Adrenal gland (tissue), 12 donors: Measurements from ENCODE around the gene SLC35F1. TPM values are rescaled to one million over a fixed set of nuclear protein-coding genes. Genes with fewer than 3 reads are reported as not detected.

ENCODE experiments used
- DNase-seq, 7 donors: peaks; one replicate each; pipeline ENCODE4 v3.0.0-alpha.2; 2019 to 2020
- H3K27ac ChIP-seq, 5 donors: fragments of 200-600 bp; sonication (generic) in 4 of 5; 1 replicate in 3 of 5; 2 replicates in 2 of 5; pipeline versions ENCODE4 v1.5.1 to v1.8.0; 2016 to 2020; ENCODE audit warnings: mild to moderate bottlenecking in 1 of 5
- H3K27me3 ChIP-seq: fragments of 200-600 bp; 2 replicates; pipeline ENCODE4 v1.8.0; 2021
- H3K36me3 ChIP-seq, 2 donors: fragments of 200-600 bp; replicated peaks in 1 of 2; 1 replicate in 1 of 2; 2 replicates in 1 of 2; pipeline versions ENCODE4 v1.5.1 to v1.8.0; 2018 to 2022
- H3K4me1 ChIP-seq, 2 donors: fragments of 200-600 bp; replicated peaks in 1 of 2; 1 replicate in 1 of 2; 2 replicates in 1 of 2; pipeline versions ENCODE4 v1.5.1 to v1.8.0; 2018 to 2021
- H3K4me3 ChIP-seq, 4 donors: fragments of 200-600 bp; sonication (generic) in 3 of 4; one replicate each; pipeline ENCODE4 v1.5.1; 2016 to 2018
- H3K9me3 ChIP-seq, 3 donors: fragments of 200-600 bp; sonication (generic) in 1 of 3; replicated peaks in 1 of 3; 1 replicate in 2 of 3; 2 replicates in 1 of 3; pipeline versions ENCODE4 v1.5.1 to v1.8.0; 2016 to 2021
- CTCF ChIP-seq, 6 experiments: fragments of 450-650 bp in 4 of 6; fragments of 200-600 bp in 2 of 6; sonication (generic) in 1 of 6; IDR thresholded peaks; 1 replicate in 5 of 6; 2 replicates in 1 of 6; pipeline versions ENCODE4 v1.5.1 to v1.8.0; 2016 to 2021; ENCODE audit warnings: antibody characterized with exemption in 6 of 6, mild to moderate bottlenecking in 2 of 6, moderate library complexity in 1 of 6
- POLR2A ChIP-seq, 2 donors: fragments of 450-650 bp; IDR thresholded peaks; one replicate each; pipeline ENCODE4 v1.6.1; 2017; ENCODE audit warnings: antibody characterized with exemption in 2 of 2, mild to moderate bottlenecking in 2 of 2, moderate library complexity in 1 of 2
- WGBS, 4 donors: extraction: QIAGEN DNeasy Blood & Tissue Kit in 2 of 4; methylation state at CpG; one replicate each; pipeline versions ENCODE4 v1.1.5 to v1.1.7; 2013 to 2017; 5-methylcytosine and 5-hydroxymethylcytosine counted together
- intact Hi-C, 2 donors: fragments of 100-400 bp; cut with DNase I; formaldehyde crosslinking; loops; one replicate each; pipeline versions ENCODE4 v1.14.1 to v1.15.0; 2022 to 2023
- polyA plus RNA-seq, 3 donors: library from polyadenylated mRNA; stranded (reverse); fragments of 200-250 nt in 2 of 3; fragments of 350-450 nt in 1 of 3; fragmentation: Illumina TruSeq in 1 of 3; extraction: RNeasy Lipid Tissue Mini Kit (QIAGEN cat#74804) in 1 of 3; gene quantifications; one replicate each; pipeline ENCODE4 v1.2.3, GENCODE V29; 2013 to 2014
- total RNA-seq, 9 donors: library from RNA; depleted of rRNA in 4 of 9; stranded (reverse); fragments of >200 nt in 4 of 9; fragments of 120-200 nt in 1 of 9; fragmentation: NEBNext Ultra II Directional in 1 of 9; extraction: Animal tissue kit (Norgen Biotek cat#: 25700) in 1 of 9; gene quantifications; one replicate each; pipeline versions ENCODE4 v1.1.0 to v1.2.4, GENCODE V29; 2013 to 2023
- donor health status: healthy with polysubstance abuse.
- donor health status: Bipolar disorder and iron deficiency.
- donor health status: DM: yes; HTN: yes; CAD: no.
- donor health status: DM: no; HTN: no; CAD: no.
- donor health status: DM: no; HTN: no; CAD: no.
- donor health status: DM: yes; HTN: yes; CAD: no.

Gene SLC35F1
- total and polyA plus RNA-seq, 12 donors, result 0.32 to 4.0 (median 1.7) TPM

- 68 to 77% (median 72%) methylated on average over 3 of the region's 3 CpGs for WGBS, 4 donors
- H3K4me1 ChIP-seq, result no peaks in the 10 kb centered on the region
- intact Hi-C loops, result no loop called here
These were observed 316.3 kb downstream of the SLC35F1 start for GRCh38 chr6:118223316-118223715.

GRCh38 chr6:118228886-118229285 is 321.8 kb downstream of the SLC35F1 start:
- DNase-seq, result no peak
- Histone ChIP-seq H3K27me3 (no peaks in the 10 kb centered on the region), H3K4me3 (no peak overlapping the region), H3K36me3 (no peaks in the 10 kb centered on the region), H3K4me1 (no peaks in the 10 kb centered on the region), H3K9me3 (no peaks in the 10 kb centered on the region), H3K27ac (no peak overlapping the region)
- WGBS, 4 donors, result 31 to 50% (median 44%) methylated on average over 3 of the region's 3 CpGs
- TF ChIP-seq POLR2A (IDR thresholded peaks at IDR 0.05), result no peak
- intact Hi-C loops, result no loop called here

More at GRCh38 chr6:118223316-118223715, 316.3 kb downstream of the SLC35F1 start:
- Histone ChIP-seq H3K4me3 (no peak overlapping the region), H3K27ac (no peak overlapping the region), H3K36me3 (no peaks in the 10 kb centered on the region), H3K27me3 (no peaks in the 10 kb centered on the region), H3K9me3 (no peaks in the 10 kb centered on the region)
- TF ChIP-seq POLR2A (IDR thresholded peaks at IDR 0.05) (no peak), CTCF (IDR thresholded peaks at IDR 0.05) (no peak)
- DNase-seq, result no peak

- no peak for TF ChIP-seq CTCF (IDR thresholded peaks at IDR 0.05)
- no peak for TF ChIP-seq POLR2A (IDR thresholded peaks at IDR 0.05)
- no peaks in the 10 kb centered on the region for H3K4me1 ChIP-seq
- no peaks in the 10 kb centered on the region for H3K9me3 ChIP-seq
- intact Hi-C loops, result no loop called here
- no peaks in the 10 kb centered on the region for H3K27me3 ChIP-seq
- no peaks in the 10 kb centered on the region for H3K36me3 ChIP-seq
- no peak for DNase-seq
- H3K27ac ChIP-seq, result no peak overlapping the region
- WGBS, 4 donors, result 75 to 98% (median 91%) methylated on average over 1 of the region's 1 CpG
- H3K4me3 ChIP-seq, result no peak overlapping the region
These were observed 333.9 kb downstream of the SLC35F1 start for GRCh38 chr6:118240878-118241528.

- no peaks in the 10 kb centered on the region for H3K4me1 ChIP-seq
- no peak for DNase-seq
- intact Hi-C loops, result no loop called here
- no peaks in the 10 kb centered on the region for H3K36me3 ChIP-seq
- peaks cover 4% of the 10 kb centered on the region for H3K27me3 ChIP-seq
- H3K27ac ChIP-seq, result no peak overlapping the region
- no peak overlapping the region for H3K4me3 ChIP-seq
- H3K9me3 ChIP-seq, result no peaks in the 10 kb centered on the region
- TF ChIP-seq POLR2A (IDR thresholded peaks at IDR 0.05) (no peak), CTCF (IDR thresholded peaks at IDR 0.05) (no peak)
- WGBS, 4 donors, result 75 to 89% (median 82%) methylated on average over 5 of the region's 5 CpGs
These were observed 339.3 kb downstream of the SLC35F1 start for GRCh38 chr6:118246406-118246805.

- DNase-seq, result no peak
- no peak for TF ChIP-seq CTCF (IDR thresholded peaks at IDR 0.05)
- TF ChIP-seq POLR2A (IDR thresholded peaks at IDR 0.05), result no peak
- 80 to 100% (median 97%) methylated on average over 1 of the region's 1 CpG for WGBS, 4 donors
These were observed 341.1 kb downstream of the SLC35F1 start for GRCh38 chr6:118248171-118248570.

More at GRCh38 chr6:118248171-118248570, 341.1 kb downstream of the SLC35F1 start:
- no peaks in the 10 kb centered on the region for H3K36me3 ChIP-seq
- H3K4me3 ChIP-seq, result no peak overlapping the region
- H3K27ac ChIP-seq, result no peak overlapping the region
- intact Hi-C loops, result no loop called here
- no peaks in the 10 kb centered on the region for H3K9me3 ChIP-seq
- H3K4me1 ChIP-seq, result no peaks in the 10 kb centered on the region
- peaks cover 4% of the 10 kb centered on the region for H3K27me3 ChIP-seq
